Measurements from ENCODE around the gene TBC1D22B. TPM values are rescaled to one million over a fixed set of nuclear protein-coding genes. Genes with fewer than 3 reads are reported as not detected.
A peak's percentile ranks its signal among the peaks of the same experiment; 100 is the strongest.

Gene TBC1D22B
- total and polyA plus RNA-seq, 9 of the 15 experiments (the other 6 are each of a cell fraction or from before 2014, with no cell fraction given): 4.8 to 24.2 (median 13.5) TPM

DNA sequence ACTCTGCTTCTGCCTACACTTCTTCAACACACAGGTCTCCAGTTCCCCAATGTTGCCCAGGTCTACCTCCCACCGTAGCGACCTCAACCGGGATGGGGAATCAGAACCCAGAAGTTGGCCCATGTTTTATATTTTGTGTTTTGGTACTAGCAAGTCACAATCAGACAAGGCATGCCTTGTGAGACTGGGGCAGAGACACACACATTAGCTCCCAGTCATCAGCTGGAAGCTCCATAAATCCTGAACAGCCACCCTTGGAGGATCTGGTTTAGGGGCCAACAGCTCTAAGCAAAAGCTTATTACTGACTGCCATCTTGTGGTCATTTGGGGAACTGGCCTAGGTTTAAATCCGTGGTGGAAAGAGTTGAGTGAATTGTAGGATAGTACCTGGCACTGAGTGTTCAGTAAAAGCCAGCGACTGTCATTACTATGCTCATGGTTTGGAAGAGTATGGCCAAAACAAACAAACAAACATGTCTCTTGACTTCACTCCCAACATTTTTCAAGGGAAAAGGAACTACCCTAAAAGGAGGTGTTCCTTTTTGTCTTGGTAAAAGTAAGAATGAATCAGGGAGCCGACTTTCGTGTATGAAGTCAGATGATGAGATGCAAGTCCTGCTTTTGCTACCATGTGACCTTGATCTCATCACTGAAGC, 47.1 kb upstream of the TBC1D22B start (continued):
- TF ChIP-seq, protein P1, sequence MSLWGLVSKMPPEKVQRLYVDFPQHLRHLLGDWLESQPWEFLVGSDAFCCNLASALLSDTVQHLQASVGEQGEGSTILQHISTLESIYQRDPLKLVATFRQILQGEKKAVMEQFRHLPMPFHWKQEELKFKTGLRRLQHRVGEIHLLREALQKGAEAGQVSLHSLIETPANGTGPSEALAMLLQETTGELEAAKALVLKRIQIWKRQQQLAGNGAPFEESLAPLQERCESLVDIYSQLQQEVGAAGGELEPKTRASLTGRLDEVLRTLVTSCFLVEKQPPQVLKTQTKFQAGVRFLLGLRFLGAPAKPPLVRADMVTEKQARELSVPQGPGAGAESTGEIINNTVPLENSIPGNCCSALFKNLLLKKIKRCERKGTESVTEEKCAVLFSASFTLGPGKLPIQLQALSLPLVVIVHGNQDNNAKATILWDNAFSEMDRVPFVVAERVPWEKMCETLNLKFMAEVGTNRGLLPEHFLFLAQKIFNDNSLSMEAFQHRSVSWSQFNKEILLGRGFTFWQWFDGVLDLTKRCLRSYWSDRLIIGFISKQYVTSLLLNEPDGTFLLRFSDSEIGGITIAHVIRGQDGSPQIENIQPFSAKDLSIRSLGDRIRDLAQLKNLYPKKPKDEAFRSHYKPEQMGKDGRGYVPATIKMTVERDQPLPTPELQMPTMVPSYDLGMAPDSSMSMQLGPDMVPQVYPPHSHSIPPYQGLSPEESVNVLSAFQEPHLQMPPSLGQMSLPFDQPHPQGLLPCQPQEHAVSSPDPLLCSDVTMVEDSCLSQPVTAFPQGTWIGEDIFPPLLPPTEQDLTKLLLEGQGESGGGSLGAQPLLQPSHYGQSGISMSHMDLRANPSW (CRISPR knock-in tag; IDR thresholded peaks at IDR 0.05): peak; percentile 53; the same call in 1 of the 2 replicates
- TF ChIP-seq TRIM28 (IDR thresholded peaks at IDR 0.05): no peak
- no peak for TF ChIP-seq MTA3 (IDR thresholded peaks at IDR 0.05; ENCODE audit: borderline replicate concordance)
- no peak for TF ChIP-seq HNRNPH1 (optimal IDR thresholded peaks at IDR 0.05; ENCODE audit: low read depth, low read length)
- TF ChIP-seq, protein P2, sequence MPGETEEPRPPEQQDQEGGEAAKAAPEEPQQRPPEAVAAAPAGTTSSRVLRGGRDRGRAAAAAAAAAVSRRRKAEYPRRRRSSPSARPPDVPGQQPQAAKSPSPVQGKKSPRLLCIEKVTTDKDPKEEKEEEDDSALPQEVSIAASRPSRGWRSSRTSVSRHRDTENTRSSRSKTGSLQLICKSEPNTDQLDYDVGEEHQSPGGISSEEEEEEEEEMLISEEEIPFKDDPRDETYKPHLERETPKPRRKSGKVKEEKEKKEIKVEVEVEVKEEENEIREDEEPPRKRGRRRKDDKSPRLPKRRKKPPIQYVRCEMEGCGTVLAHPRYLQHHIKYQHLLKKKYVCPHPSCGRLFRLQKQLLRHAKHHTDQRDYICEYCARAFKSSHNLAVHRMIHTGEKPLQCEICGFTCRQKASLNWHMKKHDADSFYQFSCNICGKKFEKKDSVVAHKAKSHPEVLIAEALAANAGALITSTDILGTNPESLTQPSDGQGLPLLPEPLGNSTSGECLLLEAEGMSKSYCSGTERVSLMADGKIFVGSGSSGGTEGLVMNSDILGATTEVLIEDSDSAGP (CRISPR knock-in tag; IDR thresholded peaks at IDR 0.05): no peak
- TF ChIP-seq ERF (CRISPR knock-in tag; IDR thresholded peaks at IDR 0.05): no peak
- TF ChIP-seq ZFP36 (IDR thresholded peaks at IDR 0.05; ENCODE audit: low read depth, low read length, partially characterized antibody): no peak
- no peak for TF ChIP-seq HCFC1 (IDR thresholded peaks at IDR 0.05; ENCODE audit: low read depth, low read length)
- TF ChIP-seq CBX5 (IDR thresholded peaks at IDR 0.05; ENCODE audit: borderline replicate concordance, low read depth): no peak
- no peak for TF ChIP-seq SAFB2 (IDR thresholded peaks at IDR 0.05; ENCODE audit: borderline replicate concordance, low read depth, low read length, severe bottlenecking)
- no peak for TF ChIP-seq GABPB2 (CRISPR knock-in tag; conservative IDR thresholded peaks at IDR 0.05)
- no peak for TF ChIP-seq TEAD2 (tag; IDR thresholded peaks at IDR 0.05)
- peak; percentile 99 for TF ChIP-seq STAG1 (CRISPR knock-in tag; IDR thresholded peaks at IDR 0.05; ENCODE audit: borderline replicate concordance)
- no peak for TF ChIP-seq ZNF780A (CRISPR knock-in tag; IDR thresholded peaks at IDR 0.05)
- no peak for TF ChIP-seq GTF2E2 (tag; IDR thresholded peaks at IDR 0.05)
- TF ChIP-seq, protein P3, sequence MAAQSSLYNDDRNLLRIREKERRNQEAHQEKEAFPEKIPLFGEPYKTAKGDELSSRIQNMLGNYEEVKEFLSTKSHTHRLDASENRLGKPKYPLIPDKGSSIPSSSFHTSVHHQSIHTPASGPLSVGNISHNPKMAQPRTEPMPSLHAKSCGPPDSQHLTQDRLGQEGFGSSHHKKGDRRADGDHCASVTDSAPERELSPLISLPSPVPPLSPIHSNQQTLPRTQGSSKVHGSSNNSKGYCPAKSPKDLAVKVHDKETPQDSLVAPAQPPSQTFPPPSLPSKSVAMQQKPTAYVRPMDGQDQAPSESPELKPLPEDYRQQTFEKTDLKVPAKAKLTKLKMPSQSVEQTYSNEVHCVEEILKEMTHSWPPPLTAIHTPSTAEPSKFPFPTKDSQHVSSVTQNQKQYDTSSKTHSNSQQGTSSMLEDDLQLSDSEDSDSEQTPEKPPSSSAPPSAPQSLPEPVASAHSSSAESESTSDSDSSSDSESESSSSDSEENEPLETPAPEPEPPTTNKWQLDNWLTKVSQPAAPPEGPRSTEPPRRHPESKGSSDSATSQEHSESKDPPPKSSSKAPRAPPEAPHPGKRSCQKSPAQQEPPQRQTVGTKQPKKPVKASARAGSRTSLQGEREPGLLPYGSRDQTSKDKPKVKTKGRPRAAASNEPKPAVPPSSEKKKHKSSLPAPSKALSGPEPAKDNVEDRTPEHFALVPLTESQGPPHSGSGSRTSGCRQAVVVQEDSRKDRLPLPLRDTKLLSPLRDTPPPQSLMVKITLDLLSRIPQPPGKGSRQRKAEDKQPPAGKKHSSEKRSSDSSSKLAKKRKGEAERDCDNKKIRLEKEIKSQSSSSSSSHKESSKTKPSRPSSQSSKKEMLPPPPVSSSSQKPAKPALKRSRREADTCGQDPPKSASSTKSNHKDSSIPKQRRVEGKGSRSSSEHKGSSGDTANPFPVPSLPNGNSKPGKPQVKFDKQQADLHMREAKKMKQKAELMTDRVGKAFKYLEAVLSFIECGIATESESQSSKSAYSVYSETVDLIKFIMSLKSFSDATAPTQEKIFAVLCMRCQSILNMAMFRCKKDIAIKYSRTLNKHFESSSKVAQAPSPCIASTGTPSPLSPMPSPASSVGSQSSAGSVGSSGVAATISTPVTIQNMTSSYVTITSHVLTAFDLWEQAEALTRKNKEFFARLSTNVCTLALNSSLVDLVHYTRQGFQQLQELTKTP (IDR thresholded peaks at IDR 0.05; ENCODE audit: low read depth in 1 of 2, partially characterized antibody in 2 of 2): peak; percentile 46 to 56
- TF ChIP-seq, protein P4, sequence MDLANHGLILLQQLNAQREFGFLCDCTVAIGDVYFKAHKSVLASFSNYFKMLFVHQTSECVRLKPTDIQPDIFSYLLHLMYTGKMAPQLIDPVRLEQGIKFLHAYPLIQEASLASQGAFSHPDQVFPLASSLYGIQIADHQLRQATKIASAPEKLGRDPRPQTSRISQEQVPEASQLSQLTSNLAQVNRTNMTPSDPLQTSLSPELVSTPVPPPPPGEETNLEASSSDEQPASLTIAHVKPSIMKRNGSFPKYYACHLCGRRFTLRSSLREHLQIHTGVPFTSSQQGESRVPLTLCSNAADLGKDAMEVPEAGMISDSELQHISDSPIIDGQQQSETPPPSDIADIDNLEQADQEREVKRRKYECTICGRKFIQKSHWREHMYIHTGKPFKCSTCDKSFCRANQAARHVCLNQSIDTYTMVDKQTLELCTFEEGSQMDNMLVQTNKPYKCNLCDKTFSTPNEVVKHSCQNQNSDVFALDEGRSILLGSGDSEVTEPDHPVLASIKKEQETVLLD (IDR thresholded peaks at IDR 0.05): no peak; the same call in 1 of the 2 replicates
- TF ChIP-seq KLF1 (tag; IDR thresholded peaks at IDR 0.05): no peak
- TF ChIP-seq SP1 (CRISPR knock-in tag; IDR thresholded peaks at IDR 0.05): peak; percentile 81
- TF ChIP-seq JUNB (CRISPR knock-in tag; conservative IDR thresholded peaks at IDR 0.05): no peak
